ENCODE measurements around the gene NAV2.

The NAV2 gene

GRCh38 chr11:19962801-19963175 lies 250.2 kb downstream of the NAV2 start:
- POLR2A ChIA-PET, result interaction anchor here (0.7 kb wide), 1 partner anchor 80 kb away, joined by 4 read pairs; no protein-coding TSS in a partner anchor
- WGBS (ENCODE audit: insufficient coverage), result 100% methylated on average over 3 of the region's 4 CpGs
- peaks cover 0 to 9% (median 0%) of the 10 kb centered on the region in 5 experiments for H3K27me3 ChIP-seq (replicated peaks in 2 of 5; ENCODE audit: control insufficient read depth in 4 of 5, insufficient read depth in 5 of 5, low read length in 4 of 5)
- H3K9me3 ChIP-seq (ENCODE audit: control extremely low read depth in 1 of 5, control insufficient read depth in 4 of 5, insufficient read depth in 2 of 5, low read depth in 1 of 5, low read length in 4 of 5), result no peaks in the 10 kb centered on the region
- no peaks in the 10 kb centered on the region for H3K36me3 ChIP-seq (ENCODE audit: control insufficient read depth in 4 of 4, insufficient read depth in 4 of 4, low read length in 3 of 4)
- no peak for DNase-seq
- CTCF ChIA-PET, result interaction anchor here (0.6 to 1.3 kb wide), 3 partner anchors 9 to 183 kb away, joined by 3 to 4 read pairs (median 3); no protein-coding TSS in a partner anchor
- H3K4me1 ChIP-seq (ENCODE audit: control extremely low read depth in 1 of 4, control insufficient read depth in 4 of 4, insufficient read depth in 4 of 4, low read length in 3 of 4), result no peaks in the 10 kb centered on the region
- H3K4me3 ChIP-seq (ENCODE audit: control insufficient read depth in 1 of 7, extremely low read depth in 1 of 7, insufficient read depth in 4 of 7, low read depth in 2 of 7, low read length in 6 of 7), result no peak overlapping the region
- no peak overlapping the region for H3K27ac ChIP-seq (ENCODE audit: insufficient read depth in 1 of 2, low read depth in 1 of 2, low read length in 2 of 2, poor library complexity in 1 of 2, severe bottlenecking in 2 of 2)

GRCh38 chr11:19963697-19964387 lies 251.2 kb downstream of the NAV2 start:
- DNase-seq, result no peak
- no peak overlapping the region for H3K27ac ChIP-seq (ENCODE audit: insufficient read depth in 1 of 2, low read depth in 1 of 2, low read length in 2 of 2, poor library complexity in 1 of 2, severe bottlenecking in 2 of 2)
- H3K36me3 ChIP-seq (ENCODE audit: control insufficient read depth in 4 of 4, insufficient read depth in 4 of 4, low read length in 3 of 4), result no peaks in the 10 kb centered on the region
- 76% methylated on average over 11 of the region's 13 CpGs for WGBS (ENCODE audit: insufficient coverage)
- H3K27me3 ChIP-seq (replicated peaks in 2 of 5; ENCODE audit: control insufficient read depth in 4 of 5, insufficient read depth in 5 of 5, low read length in 4 of 5), result peaks cover 0 to 9% (median 0%) of the 10 kb centered on the region in 5 experiments
- H3K9me3 ChIP-seq (ENCODE audit: control extremely low read depth in 1 of 5, control insufficient read depth in 4 of 5, insufficient read depth in 2 of 5, low read depth in 1 of 5, low read length in 4 of 5), result no peaks in the 10 kb centered on the region
- CTCF ChIA-PET, result interaction anchor here (0.8 to 1.2 kb wide), 2 partner anchors 11 to 128 kb away, joined by 3 to 6 read pairs; no protein-coding TSS in a partner anchor
- no peaks in the 10 kb centered on the region for H3K4me1 ChIP-seq (ENCODE audit: control extremely low read depth in 1 of 4, control insufficient read depth in 4 of 4, insufficient read depth in 4 of 4, low read length in 3 of 4)
- POLR2A ChIA-PET, result no interaction called here
- no peak overlapping the region for H3K4me3 ChIP-seq (ENCODE audit: control insufficient read depth in 1 of 7, extremely low read depth in 1 of 7, insufficient read depth in 4 of 7, low read depth in 2 of 7, low read length in 6 of 7)

- Histone ChIP-seq H3K4me3 (ENCODE audit: control insufficient read depth in 1 of 7, extremely low read depth in 1 of 7, insufficient read depth in 4 of 7, low read depth in 2 of 7, low read length in 6 of 7) (no peak overlapping the region), H3K36me3 (ENCODE audit: control insufficient read depth in 4 of 4, insufficient read depth in 4 of 4, low read length in 3 of 4) (no peaks in the 10 kb centered on the region), H3K9me3 (ENCODE audit: control extremely low read depth in 1 of 5, control insufficient read depth in 4 of 5, insufficient read depth in 2 of 5, low read depth in 1 of 5, low read length in 4 of 5) (no peaks in the 10 kb centered on the region), H3K4me1 (ENCODE audit: control extremely low read depth in 1 of 4, control insufficient read depth in 4 of 4, insufficient read depth in 4 of 4, low read length in 3 of 4) (no peaks in the 10 kb centered on the region), H3K27ac (ENCODE audit: insufficient read depth in 1 of 2, low read depth in 1 of 2, low read length in 2 of 2, poor library complexity in 1 of 2, severe bottlenecking in 2 of 2) (no peak overlapping the region), H3K27me3 (replicated peaks in 2 of 5; ENCODE audit: control insufficient read depth in 4 of 5, insufficient read depth in 5 of 5, low read length in 4 of 5) (peaks cover 0 to 9% (median 0%) of the 10 kb centered on the region in 5 experiments)
- CTCF ChIA-PET, result no interaction called here
- WGBS (ENCODE audit: insufficient coverage), result 81% methylated on average over 4 of the region's 4 CpGs
- DNase-seq, result no peak
- POLR2A ChIA-PET, result no interaction called here
Measured at GRCh38 chr11:19966441-19966840, 253.8 kb downstream of the NAV2 start.

GRCh38 chr11:19966927-19967326 lies 254.3 kb downstream of the NAV2 start:
- 96% methylated on average over 3 of the region's 4 CpGs for WGBS (ENCODE audit: insufficient coverage)
- H3K36me3 ChIP-seq (ENCODE audit: control insufficient read depth in 4 of 4, insufficient read depth in 4 of 4, low read length in 3 of 4), result no peaks in the 10 kb centered on the region
- POLR2A ChIA-PET, result no interaction called here

GRCh38 chr11:19967787-19968186 lies 255.2 kb downstream of the NAV2 start:
- no peak overlapping the region for H3K4me3 ChIP-seq (ENCODE audit: control insufficient read depth in 1 of 7, extremely low read depth in 1 of 7, insufficient read depth in 4 of 7, low read depth in 2 of 7, low read length in 6 of 7)
- no peaks in the 10 kb centered on the region for H3K36me3 ChIP-seq (ENCODE audit: control insufficient read depth in 4 of 4, insufficient read depth in 4 of 4, low read length in 3 of 4)
- no CpG with 5 or more reads among the region's 2 CpGs for WGBS (ENCODE audit: insufficient coverage)
- no peak overlapping the region for H3K27ac ChIP-seq (ENCODE audit: insufficient read depth in 1 of 2, low read depth in 1 of 2, low read length in 2 of 2, poor library complexity in 1 of 2, severe bottlenecking in 2 of 2)
- H3K9me3 ChIP-seq (ENCODE audit: control extremely low read depth in 1 of 5, control insufficient read depth in 4 of 5, insufficient read depth in 2 of 5, low read depth in 1 of 5, low read length in 4 of 5), result no peaks in the 10 kb centered on the region
- H3K27me3 ChIP-seq (replicated peaks in 2 of 5; ENCODE audit: control insufficient read depth in 4 of 5, insufficient read depth in 5 of 5, low read length in 4 of 5), result peaks cover 0 to 9% (median 0%) of the 10 kb centered on the region in 5 experiments
- no peak for DNase-seq
- no peaks in the 10 kb centered on the region for H3K4me1 ChIP-seq (ENCODE audit: control extremely low read depth in 1 of 4, control insufficient read depth in 4 of 4, insufficient read depth in 4 of 4, low read length in 3 of 4)
- POLR2A ChIA-PET, result no interaction called here
- CTCF ChIA-PET, result no interaction called here

More at GRCh38 chr11:19966927-19967326, 254.3 kb downstream of the NAV2 start:
- DNase-seq, result no peak
- CTCF ChIA-PET, result no interaction called here
- H3K4me1 ChIP-seq (ENCODE audit: control extremely low read depth in 1 of 4, control insufficient read depth in 4 of 4, insufficient read depth in 4 of 4, low read length in 3 of 4), result no peaks in the 10 kb centered on the region
- H3K27ac ChIP-seq (ENCODE audit: insufficient read depth in 1 of 2, low read depth in 1 of 2, low read length in 2 of 2, poor library complexity in 1 of 2, severe bottlenecking in 2 of 2), result no peak overlapping the region
- H3K27me3 ChIP-seq (replicated peaks in 2 of 5; ENCODE audit: control insufficient read depth in 4 of 5, insufficient read depth in 5 of 5, low read length in 4 of 5), result peaks cover 0 to 9% (median 0%) of the 10 kb centered on the region in 5 experiments
- no peak overlapping the region for H3K4me3 ChIP-seq (ENCODE audit: control insufficient read depth in 1 of 7, extremely low read depth in 1 of 7, insufficient read depth in 4 of 7, low read depth in 2 of 7, low read length in 6 of 7)
- no peaks in the 10 kb centered on the region for H3K9me3 ChIP-seq (ENCODE audit: control extremely low read depth in 1 of 5, control insufficient read depth in 4 of 5, insufficient read depth in 2 of 5, low read depth in 1 of 5, low read length in 4 of 5)

- Histone ChIP-seq H3K27me3 (replicated peaks in 2 of 5; ENCODE audit: control insufficient read depth in 4 of 5, insufficient read depth in 5 of 5, low read length in 4 of 5) (peaks cover 0 to 10% (median 0%) of the 10 kb centered on the region in 5 experiments), H3K4me3 (ENCODE audit: control insufficient read depth in 1 of 7, extremely low read depth in 1 of 7, insufficient read depth in 4 of 7, low read depth in 2 of 7, low read length in 6 of 7) (no peak overlapping the region), H3K9me3 (ENCODE audit: control extremely low read depth in 1 of 5, control insufficient read depth in 4 of 5, insufficient read depth in 2 of 5, low read depth in 1 of 5, low read length in 4 of 5) (no peaks in the 10 kb centered on the region), H3K36me3 (ENCODE audit: control insufficient read depth in 4 of 4, insufficient read depth in 4 of 4, low read length in 3 of 4) (no peaks in the 10 kb centered on the region), H3K4me1 (ENCODE audit: control extremely low read depth in 1 of 4, control insufficient read depth in 4 of 4, insufficient read depth in 4 of 4, low read length in 3 of 4) (no peaks in the 10 kb centered on the region), H3K27ac (ENCODE audit: insufficient read depth in 1 of 2, low read depth in 1 of 2, low read length in 2 of 2, poor library complexity in 1 of 2, severe bottlenecking in 2 of 2) (no peak overlapping the region)
- 98% methylated on average over 5 of the region's 5 CpGs for WGBS (ENCODE audit: insufficient coverage)
- ChIA-PET CTCF (no interaction called here), POLR2A (no interaction called here)
- no peak for DNase-seq
Measured at GRCh38 chr11:19968860-19969259, 256.2 kb downstream of the NAV2 start.

GRCh38 chr11:19970944-19971343 lies 258.3 kb downstream of the NAV2 start:
- H3K36me3 ChIP-seq (ENCODE audit: control insufficient read depth in 4 of 4, insufficient read depth in 4 of 4, low read length in 3 of 4), result no peaks in the 10 kb centered on the region
- no peaks in the 10 kb centered on the region for H3K9me3 ChIP-seq (ENCODE audit: control extremely low read depth in 1 of 5, control insufficient read depth in 4 of 5, insufficient read depth in 2 of 5, low read depth in 1 of 5, low read length in 4 of 5)
- H3K27me3 ChIP-seq (replicated peaks in 2 of 5; ENCODE audit: control insufficient read depth in 4 of 5, insufficient read depth in 5 of 5, low read length in 4 of 5), result peaks cover 0 to 10% (median 0%) of the 10 kb centered on the region in 5 experiments
- CTCF ChIA-PET, result interaction anchor here (1.3 kb wide), 1 partner anchor 8 kb away, joined by 3 read pairs; no protein-coding TSS in a partner anchor
- H3K27ac ChIP-seq (ENCODE audit: insufficient read depth in 1 of 2, low read depth in 1 of 2, low read length in 2 of 2, poor library complexity in 1 of 2, severe bottlenecking in 2 of 2), result no peak overlapping the region
- H3K4me1 ChIP-seq (ENCODE audit: control extremely low read depth in 1 of 4, control insufficient read depth in 4 of 4, insufficient read depth in 4 of 4, low read length in 3 of 4), result no peaks in the 10 kb centered on the region
- no peak overlapping the region for H3K4me3 ChIP-seq (ENCODE audit: control insufficient read depth in 1 of 7, extremely low read depth in 1 of 7, insufficient read depth in 4 of 7, low read depth in 2 of 7, low read length in 6 of 7)
- DNase-seq, result peak in 1 of 3 donors; percentile 4
- POLR2A ChIA-PET, result no interaction called here
- 100% methylated on average over 1 of the region's 4 CpGs for WGBS (ENCODE audit: insufficient coverage)
